Bronchial epithelial cell (primary cell): ENCODE measurements around the gene STRBP. TPM values are rescaled to one million over a fixed set of nuclear protein-coding genes. Genes with fewer than 3 reads are reported as not detected.
"Not testable (repeated sequence)": the region's sequence is repeated elsewhere in the genome, so short reads cannot be mapped to it uniquely, and the experiment has no call there.

Experiments used
- DNase-seq: peaks from one replicate; pipeline ENCODE4 v3.0.0-alpha.2; 2010; ENCODE audit warnings: low read depth
- FAIRE-seq: peaks from 2 replicates; lab custom pipeline; 2011; peaks lifted over from hg19 to GRCh38; lab: Jason Lieb, UNC
- H3K27me3 ChIP-seq: 2 replicates; pipeline ENCODE4 v1.5.1; 2011; ENCODE audit warnings: low read length; ENCODE audit not compliant: control insufficient read depth, insufficient read depth
- H3K36me3 ChIP-seq: 2 replicates; pipeline ENCODE4 v1.5.1; 2011; ENCODE audit warnings: low read length; ENCODE audit not compliant: control insufficient read depth, insufficient read depth
- H3K4me3 ChIP-seq: 2 replicates; pipeline ENCODE4 v1.5.1; 2011; ENCODE audit warnings: mild to moderate bottlenecking, low read depth, low read length, control low read depth
- total RNA-seq: library from RNA; depleted of rRNA; stranded (reverse); fragments of >200 nt; gene quantifications from 2 replicates; pipeline ENCODE4 v1.2.1, GENCODE V29; 2014
- TF ChIP-seq, protein P1 (sequence below): IDR thresholded peaks from 2 replicates; pipeline ENCODE4 v1.5.1; 2011; ENCODE audit warnings: mild to moderate bottlenecking, moderate library complexity, low read length, control low read depth, inconsistent platforms; ENCODE audit not compliant: insufficient read depth, severe bottlenecking

STRBP gene
- total RNA-seq, 1 donor from 2014 or later: 15.0 TPM

DNA sequence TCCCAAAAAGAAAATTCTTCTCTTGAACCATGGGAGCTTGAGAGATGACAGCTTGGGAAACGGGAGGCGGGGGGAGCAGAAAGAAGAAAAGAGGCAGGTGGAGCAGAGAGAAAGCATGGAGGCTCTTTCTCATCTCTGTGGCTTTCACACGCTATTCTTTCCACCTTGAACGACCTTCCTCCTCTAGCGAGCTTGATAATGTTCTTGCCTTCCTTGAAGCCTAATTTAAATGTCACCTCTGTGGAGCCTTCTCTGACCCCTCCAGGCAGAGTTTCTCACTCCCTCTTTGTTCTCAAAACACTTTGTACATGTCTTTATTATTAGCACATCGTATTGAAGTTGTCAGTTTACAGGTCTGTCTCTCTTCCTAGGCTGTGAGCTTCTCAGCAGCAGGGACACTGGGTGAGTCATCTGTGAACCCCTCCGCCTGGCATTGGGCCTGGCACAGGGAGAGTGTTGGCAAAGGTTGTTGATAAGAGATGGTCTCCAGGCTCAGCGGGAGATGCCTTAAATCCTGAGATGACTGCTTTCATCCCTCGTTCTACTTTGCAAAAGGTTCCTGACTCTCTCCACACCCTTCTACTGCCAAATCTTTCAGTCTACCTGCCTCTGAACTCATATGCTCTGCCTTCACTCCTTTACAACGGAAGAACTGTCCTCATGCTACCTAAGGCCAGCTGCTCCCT lies 14.1 kb upstream of the STRBP start:
- Histone ChIP-seq H3K27me3 (no peaks in the 10 kb centered on the region), H3K4me3 (no peak overlapping the region), H3K36me3 (no peaks in the 10 kb centered on the region)
- peak; percentile 44 for DNase-seq
- TF ChIP-seq, protein P1, sequence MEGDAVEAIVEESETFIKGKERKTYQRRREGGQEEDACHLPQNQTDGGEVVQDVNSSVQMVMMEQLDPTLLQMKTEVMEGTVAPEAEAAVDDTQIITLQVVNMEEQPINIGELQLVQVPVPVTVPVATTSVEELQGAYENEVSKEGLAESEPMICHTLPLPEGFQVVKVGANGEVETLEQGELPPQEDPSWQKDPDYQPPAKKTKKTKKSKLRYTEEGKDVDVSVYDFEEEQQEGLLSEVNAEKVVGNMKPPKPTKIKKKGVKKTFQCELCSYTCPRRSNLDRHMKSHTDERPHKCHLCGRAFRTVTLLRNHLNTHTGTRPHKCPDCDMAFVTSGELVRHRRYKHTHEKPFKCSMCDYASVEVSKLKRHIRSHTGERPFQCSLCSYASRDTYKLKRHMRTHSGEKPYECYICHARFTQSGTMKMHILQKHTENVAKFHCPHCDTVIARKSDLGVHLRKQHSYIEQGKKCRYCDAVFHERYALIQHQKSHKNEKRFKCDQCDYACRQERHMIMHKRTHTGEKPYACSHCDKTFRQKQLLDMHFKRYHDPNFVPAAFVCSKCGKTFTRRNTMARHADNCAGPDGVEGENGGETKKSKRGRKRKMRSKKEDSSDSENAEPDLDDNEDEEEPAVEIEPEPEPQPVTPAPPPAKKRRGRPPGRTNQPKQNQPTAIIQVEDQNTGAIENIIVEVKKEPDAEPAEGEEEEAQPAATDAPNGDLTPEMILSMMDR: no peak
- FAIRE-seq: no peak

DNA sequence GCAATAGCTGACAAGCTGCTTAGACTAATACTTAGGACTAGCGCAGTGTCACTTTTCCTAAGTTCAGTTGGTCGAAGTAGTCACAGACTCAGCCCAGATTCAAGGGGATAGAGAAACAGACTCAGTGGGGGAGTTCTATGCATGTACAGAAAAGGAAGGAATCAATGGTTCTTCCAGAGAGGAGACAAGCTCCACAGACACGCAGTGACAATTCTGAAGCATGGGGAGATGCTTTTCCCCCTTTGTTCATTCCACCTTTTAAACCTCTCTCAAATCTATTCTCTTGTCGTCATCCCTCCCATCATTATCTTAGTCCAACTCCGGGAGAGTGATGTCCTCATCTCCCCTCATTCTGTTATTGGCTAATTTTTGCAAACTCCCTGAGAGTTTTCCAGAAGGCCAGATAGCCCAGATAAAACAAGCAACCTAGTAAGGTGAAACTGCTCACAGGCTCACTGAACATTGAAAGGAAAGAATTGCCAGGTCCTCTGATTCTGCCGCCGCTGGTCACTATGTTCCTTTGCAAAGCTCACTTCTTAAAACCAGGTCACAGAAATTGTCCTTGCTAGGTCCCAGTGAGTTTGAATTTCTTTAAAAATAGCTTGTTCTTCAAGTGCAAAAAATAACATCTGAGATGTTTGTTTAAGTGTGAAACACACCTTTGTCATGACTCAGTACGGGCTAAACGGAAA lies 13.4 kb upstream of the STRBP start:
- H3K27me3 ChIP-seq: no peaks in the 10 kb centered on the region
- no peaks in the 10 kb centered on the region for H3K36me3 ChIP-seq
- TF ChIP-seq, protein P1: no peak
- FAIRE-seq (no peak), DNase-seq (peak; percentile 13)
- no peak overlapping the region for H3K4me3 ChIP-seq

DNA sequence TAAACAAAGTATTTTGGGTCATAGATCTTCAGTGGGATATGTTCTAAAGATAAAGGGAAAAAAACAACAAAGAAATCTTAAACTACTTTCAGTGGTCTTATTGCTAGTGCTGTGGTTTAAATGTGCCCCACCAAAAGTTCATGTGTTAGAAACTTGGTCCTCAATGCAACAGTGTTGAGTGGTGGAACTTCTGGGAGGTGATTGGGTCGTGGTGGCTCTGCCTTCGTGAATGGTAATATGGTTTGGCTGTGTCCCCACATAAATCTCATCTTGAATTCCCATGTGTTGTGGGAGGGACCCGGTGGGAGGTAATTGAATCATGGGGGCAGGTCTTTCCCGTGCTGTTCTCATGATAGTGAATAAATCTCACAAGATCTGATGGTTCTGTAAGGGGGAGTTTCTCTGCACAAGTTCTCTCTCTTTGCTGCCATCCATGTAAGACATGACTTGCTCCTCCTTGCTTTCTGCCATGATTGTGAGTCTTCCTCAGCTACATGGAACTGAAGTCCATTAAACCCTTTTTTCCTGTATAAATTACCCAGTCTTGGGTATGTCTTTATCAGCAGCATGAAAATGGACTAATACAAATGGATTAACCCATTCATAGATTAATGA lies 10.6 kb upstream of the STRBP start:
- FAIRE-seq, DNase-seq, H3K4me3 ChIP-seq, H3K36me3 ChIP-seq, H3K27me3 ChIP-seq: not testable (repeated sequence)

DNA sequence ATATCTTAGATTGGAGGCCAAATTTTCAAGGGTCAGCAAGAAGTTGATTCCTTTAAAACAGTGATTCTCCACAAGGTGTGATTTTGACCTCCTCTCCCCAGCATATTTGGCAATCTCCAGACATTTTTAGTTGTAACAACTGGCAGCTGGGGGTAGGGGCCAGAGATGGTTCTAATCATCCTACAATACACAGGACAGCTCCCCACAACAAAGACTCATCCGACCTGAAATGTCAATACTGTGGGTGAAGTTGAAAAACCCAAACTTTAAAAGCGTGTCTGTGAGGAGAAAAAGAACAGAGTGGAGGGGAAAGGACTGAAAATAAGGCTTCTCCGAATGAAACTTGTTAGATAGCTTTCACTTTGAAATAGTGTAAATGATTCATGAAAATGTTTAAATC lies 10.0 kb upstream of the STRBP start:
- FAIRE-seq (no peak), DNase-seq (no peak)
- no peaks in the 10 kb centered on the region for H3K36me3 ChIP-seq
- H3K27me3 ChIP-seq: no peaks in the 10 kb centered on the region
- H3K4me3 ChIP-seq: no peak overlapping the region
- TF ChIP-seq, protein P1: no peak

DNA sequence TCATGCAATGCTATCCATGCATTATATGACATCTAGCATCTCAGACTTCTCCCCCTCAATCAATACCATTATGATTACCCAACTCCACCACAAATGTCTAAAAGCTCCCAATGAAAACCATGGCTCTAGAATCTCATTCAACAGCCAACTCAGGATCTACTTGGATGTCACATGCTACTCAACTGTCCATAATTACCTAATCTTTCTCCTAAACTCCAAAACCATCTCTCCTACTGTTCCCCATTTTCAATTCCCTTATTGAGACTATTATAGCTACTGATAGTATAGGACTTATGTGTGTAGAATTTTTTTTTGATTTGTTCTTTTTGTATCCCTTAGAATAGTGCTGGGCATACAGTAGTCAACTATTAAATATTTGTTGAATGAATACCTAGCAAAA lies 8.2 kb upstream of the STRBP start:
- Histone ChIP-seq H3K36me3 (no peaks in the 10 kb centered on the region), H3K27me3 (no peaks in the 10 kb centered on the region), H3K4me3 (no peak overlapping the region)
- DNase-seq: no peak
- no peak for FAIRE-seq
- TF ChIP-seq, protein P1: no peak

DNA sequence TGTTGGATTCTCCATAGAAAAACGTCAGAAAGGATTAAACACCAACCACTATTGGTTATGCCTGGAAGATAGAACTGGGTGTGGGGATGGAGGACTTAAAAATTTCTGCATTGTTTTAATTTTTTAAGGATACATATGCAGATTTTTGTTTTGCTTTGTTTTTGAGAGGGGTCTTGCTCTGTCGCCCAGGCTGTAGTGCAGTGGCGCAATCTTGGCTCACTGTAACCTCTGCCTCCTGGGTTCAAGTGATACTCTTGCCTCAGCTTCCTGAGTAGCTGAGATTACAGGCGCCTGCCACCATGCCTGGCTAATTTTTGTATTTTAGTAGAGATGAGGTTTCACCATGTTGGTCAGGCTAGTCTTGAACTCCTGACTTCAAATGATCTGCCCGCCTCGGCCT lies 2.7 kb upstream of the STRBP start:
- not testable (repeated sequence) for H3K4me3 ChIP-seq, H3K27me3 ChIP-seq, FAIRE-seq, DNase-seq, H3K36me3 ChIP-seq
